IMR-90 (cell line): ENCODE data around the gene TK1. TPM values are rescaled to one million over a fixed set of nuclear protein-coding genes. Genes with fewer than 3 reads are reported as not detected.

Experiments
- ATAC-seq: fragments of 200-7000 bp; cut with Tn5 transposase; 2 replicates; pipeline ENCODE4 v1.9.1; 2020; ENCODE audit warnings: low read depth, mild to moderate bottlenecking, moderate library complexity
- BruUV-seq: library from RNA; stranded (reverse); fragments of 400-500 nt; replicated peaks from 2 replicates; lab custom pipeline; 2021; lab: Mats Ljungman, UMichigan
- CTCF ChIA-PET: fragments of 300-600 bp; formaldehyde crosslinking; extraction: SDS; loops from one replicate; lab custom pipeline; 2021; ENCODE audit warnings: antibody characterized with exemption; lab: Yijun Ruan, JAX
- POLR2A ChIA-PET: fragments of 300-600 bp; sonication (Branson Sonifier 250); formaldehyde crosslinking; loops from one replicate; lab custom pipeline; 2022; ENCODE audit warnings: antibody characterized with exemption; ENCODE audit not compliant: unreplicated experiment; lab: Charles Lee
- DNase-seq: peaks from one replicate; pipeline ENCODE4 v3.0.0; 2013
- H2AFZ ChIP-seq: replicated peaks from 2 replicates; pipeline ENCODE3; 2013; ENCODE audit warnings: low read length, mild to moderate bottlenecking; ENCODE audit not compliant: poor library complexity
- H2AK5ac ChIP-seq: 2 replicates; pipeline ENCODE4 v1.6.1; 2013; ENCODE audit warnings: low read depth, low read length, inconsistent platforms
- H2AK9ac ChIP-seq: replicated peaks from 2 replicates; pipeline ENCODE3; 2013; ENCODE audit warnings: mild to moderate bottlenecking, low read depth, low read length, moderate library complexity; ENCODE audit not compliant: poor library complexity
- H2BK120ac ChIP-seq: 2 replicates; pipeline ENCODE4 v1.6.1; 2013; ENCODE audit warnings: low read depth, low read length, inconsistent platforms
- H2BK15ac ChIP-seq: 3 replicates; pipeline ENCODE4 v1.6.1; 2013; ENCODE audit warnings: low read depth, low read length, inconsistent platforms
- H2BK20ac ChIP-seq: 2 replicates; pipeline ENCODE4 v1.6.1; 2013; ENCODE audit warnings: low read depth, mild to moderate bottlenecking, inconsistent platforms, low read length, moderate library complexity
- H2BK5ac ChIP-seq: 2 replicates; pipeline ENCODE4 v1.6.1; 2013; ENCODE audit warnings: mild to moderate bottlenecking, low read depth, low read length, inconsistent platforms; ENCODE audit not compliant: poor library complexity, severe bottlenecking
- H3K14ac ChIP-seq: replicated peaks from 2 replicates; pipeline ENCODE4 v1.6.1; 2013; ENCODE audit warnings: low read depth, low read length, inconsistent platforms
- H3K18ac ChIP-seq: 2 replicates; pipeline ENCODE4 v1.6.1; 2013; ENCODE audit warnings: low read depth, low read length, control low read depth
- H3K23ac ChIP-seq: 2 replicates; pipeline ENCODE4 v1.6.1; 2013; ENCODE audit warnings: low read depth, low read length, inconsistent platforms
- H3K27ac ChIP-seq: 2 replicates; pipeline ENCODE4 v1.5.1; 2013; ENCODE audit warnings: mild to moderate bottlenecking, control low read depth, low read length; ENCODE audit not compliant: insufficient read depth
- H3K27me3 ChIP-seq: 2 replicates; pipeline ENCODE4 v1.6.1; 2013; ENCODE audit warnings: low read length; ENCODE audit not compliant: control insufficient read depth, insufficient read depth
- H3K36me3 ChIP-seq: 2 replicates; pipeline ENCODE4 v1.6.1; 2013; ENCODE audit warnings: low read length, mixed read lengths; ENCODE audit not compliant: control insufficient read depth, insufficient read depth
- H3K4ac ChIP-seq: 2 replicates; pipeline ENCODE4 v1.6.1; 2013; ENCODE audit warnings: low read depth, low read length, inconsistent platforms
- H3K4me1 ChIP-seq: 2 replicates; pipeline ENCODE4 v1.6.1; 2013; ENCODE audit warnings: low read length, mixed read lengths; ENCODE audit not compliant: control insufficient read depth, insufficient read depth
- H3K4me2 ChIP-seq: 2 replicates; pipeline ENCODE4 v1.6.1; 2013; ENCODE audit warnings: low read depth, mild to moderate bottlenecking, control low read depth, low read length, moderate library complexity
- H3K4me3 ChIP-seq: 2 replicates; pipeline ENCODE4 v1.5.1; 2013; ENCODE audit warnings: low read depth, mild to moderate bottlenecking, control low read depth, low read length, moderate library complexity; ENCODE audit not compliant: insufficient read depth
- H3K56ac ChIP-seq: 2 replicates; pipeline ENCODE4 v1.6.1; 2013; ENCODE audit warnings: low read length, inconsistent platforms; ENCODE audit not compliant: insufficient read depth; ENCODE audit errors: extremely low read depth
- H3K79me1 ChIP-seq, 2 experiments: 2 replicates each; pipeline ENCODE4 v1.6.1; 2013; ENCODE audit warnings: low read length in 2 of 2, inconsistent platforms in 1 of 2, low read depth in 1 of 2
- H3K9ac ChIP-seq: 2 replicates; pipeline ENCODE4 v1.6.1; 2013; ENCODE audit warnings: low read depth, low read length, control low read depth
- H3K9me1 ChIP-seq: 2 replicates; pipeline ENCODE4 v1.6.1; 2013; ENCODE audit warnings: low read length, inconsistent platforms; ENCODE audit not compliant: insufficient read depth
- H3K9me3 ChIP-seq: 2 replicates; pipeline ENCODE4 v1.6.1; 2013; ENCODE audit warnings: low read length; ENCODE audit not compliant: control insufficient read depth, insufficient read depth
- H4K20me1 ChIP-seq: 2 replicates; pipeline ENCODE4 v1.6.1; 2013; ENCODE audit warnings: low read length, inconsistent platforms; ENCODE audit not compliant: insufficient read depth
- H4K5ac ChIP-seq: 2 replicates; pipeline ENCODE4 v1.6.1; 2013; ENCODE audit warnings: mild to moderate bottlenecking, low read depth, low read length, control low read depth
- H4K8ac ChIP-seq, 2 experiments: 2 replicates each; pipeline ENCODE4 v1.6.1; 2013; ENCODE audit warnings: low read depth in 2 of 2, low read length in 2 of 2, control low read depth in 1 of 2, inconsistent platforms in 1 of 2
- H4K91ac ChIP-seq: 2 replicates; pipeline ENCODE4 v1.6.1; 2013; ENCODE audit warnings: low read depth, low read length, inconsistent platforms; ENCODE audit not compliant: insufficient read depth
- BHLHE40 ChIP-seq: fragments of 150-350 bp; IDR thresholded peaks from 2 replicates; pipeline ENCODE4 v1.6.1; 2016; ENCODE audit warnings: mild to moderate bottlenecking, low read depth, low read length
- CEBPB ChIP-seq: IDR thresholded peaks from 2 replicates; pipeline ENCODE4 v1.6.1; 2012; ENCODE audit warnings: low read depth, low read length, improper control_type of control experiment
- CHD1 ChIP-seq: IDR thresholded peaks from 2 replicates; pipeline ENCODE4 v1.6.1; 2012; ENCODE audit warnings: low read depth, low read length, improper control_type of control experiment
- CTCF ChIP-seq: conservative IDR thresholded peaks from 2 replicates; pipeline ENCODE4 v1.5.1; 2012; ENCODE audit warnings: mild to moderate bottlenecking, low read depth, low read length, improper control_type of control experiment
- ELK1 ChIP-seq: fragments of 150-350 bp; IDR thresholded peaks from 2 replicates; pipeline ENCODE4 v1.6.1; 2016; ENCODE audit warnings: low read depth, mild to moderate bottlenecking, low read length, moderate library complexity, borderline replicate concordance
- FOS ChIP-seq: fragments of 150-350 bp; IDR thresholded peaks from 2 replicates; pipeline ENCODE4 v1.6.1; 2016; ENCODE audit warnings: low read depth, low read length
- MAFK ChIP-seq: IDR thresholded peaks from 2 replicates; pipeline ENCODE4 v1.6.1; 2012; ENCODE audit warnings: low read depth, low read length, improper control_type of control experiment
- MAZ ChIP-seq: IDR thresholded peaks from 2 replicates; pipeline ENCODE4 v1.6.1; 2012; ENCODE audit warnings: low read depth, mild to moderate bottlenecking, low read length, improper control_type of control experiment, moderate library complexity, borderline replicate concordance
- MXI1 ChIP-seq: IDR thresholded peaks from 2 replicates; pipeline ENCODE4 v1.6.1; 2012; ENCODE audit warnings: low read depth, mild to moderate bottlenecking, low read length, moderate library complexity, borderline replicate concordance
- NFE2L2 ChIP-seq: fragments of 150-350 bp; IDR thresholded peaks from 2 replicates; pipeline ENCODE4 v1.6.1; 2016; ENCODE audit warnings: low read depth, mild to moderate bottlenecking, low read length
- POLR2A ChIP-seq: IDR thresholded peaks from 2 replicates; pipeline ENCODE4 v1.6.1; 2012; ENCODE audit warnings: mild to moderate bottlenecking, low read depth, low read length
- RAD21 ChIP-seq: IDR thresholded peaks from 2 replicates; pipeline ENCODE4 v1.6.1; 2012; ENCODE audit warnings: low read length, improper control_type of control experiment
- RCOR1 ChIP-seq: IDR thresholded peaks from 2 replicates; pipeline ENCODE4 v1.6.1; 2012; ENCODE audit warnings: mild to moderate bottlenecking, low read length, improper control_type of control experiment; ENCODE audit not compliant: insufficient replicate concordance
- RFX5 ChIP-seq: IDR thresholded peaks from 2 replicates; pipeline ENCODE4 v1.8.0; 2012; ENCODE audit warnings: low read depth, mild to moderate bottlenecking, low read length, moderate library complexity
- SMC3 ChIP-seq: fragments of 150-350 bp; IDR thresholded peaks from 2 replicates; pipeline ENCODE4 v1.6.1; 2016; ENCODE audit warnings: low read depth, mild to moderate bottlenecking, antibody characterized with exemption, low read length, moderate library complexity
- WGBS, 2 experiments: methylation state at CpG; one replicate each; pipeline versions ENCODE4 v1.1.5 to v1.1.7; 2013; ENCODE audit warnings: missing lambda C conversion rate in 2 of 2; ENCODE audit not compliant: insufficient read length in 1 of 2; ENCODE audit errors: extremely low coverage in 2 of 2; 5-methylcytosine and 5-hydroxymethylcytosine counted together
- dilution Hi-C: fragments of 300-500 bp; cut with HindIII; formaldehyde crosslinking; loops from one replicate; pipeline ENCODE4 v1.14.3; 2018; ENCODE audit warnings: low sequenced_read_pairs; ENCODE audit not compliant: unreplicated experiment
- in situ Hi-C: fragments of 300-500 bp; cut with MboI; formaldehyde crosslinking; loops from 3 replicates; pipeline ENCODE4 v1.14.3; 2019; ENCODE audit warnings: low sequenced_read_pairs, inconsistent platforms, mixed read lengths
- intact Hi-C: fragments of 100-400 bp; cut with micrococcal nuclease; formaldehyde crosslinking; loops from 2 replicates; pipeline ENCODE4 v1.10.0; 2022
- polyA plus RNA-seq, 3 experiments: library from polyadenylated mRNA; depleted of rRNA; stranded (reverse); fragments of >200 nt; gene quantifications; 2 replicates each; pipeline ENCODE4 v1.2.3, GENCODE V29; 2012; ENCODE audit warnings: low replicate concordance in 1 of 3
- total RNA-seq: library from RNA; depleted of rRNA; stranded (reverse); fragments of >200 nt; gene quantifications from 2 replicates; pipeline ENCODE4 v1.2.3, GENCODE V29; 2012

Gene TK1
- total and polyA plus RNA-seq, 2 of the 4 experiments (the other 2 are of a cell fraction) = 150 to 219 TPM

- H3K27ac ChIP-seq = no peak overlapping the region
- H4K91ac ChIP-seq = no peak overlapping the region
- ATAC-seq (no peak), DNase-seq (no peak)
- no peak overlapping the region for H3K23ac ChIP-seq
- intact Hi-C loops = no loop called here
- H3K4ac ChIP-seq = no peak overlapping the region
- ChIA-PET CTCF (no interaction called here), POLR2A (no interaction called here)
- no peaks in the 10 kb centered on the region for H3K9me3 ChIP-seq
- H2BK5ac ChIP-seq = no peak overlapping the region
- peaks cover 6% of the 10 kb centered on the region; the same call in 1 of the 2 replicates for H4K20me1 ChIP-seq
- H3K14ac ChIP-seq = no peak overlapping the region
- H3K4me3 ChIP-seq = no peak overlapping the region
- in situ Hi-C loops = no loop called here
- H2BK20ac ChIP-seq = no peak overlapping the region
- no peak overlapping the region for H2BK120ac ChIP-seq
- 93% methylated on average over 5 of the region's 31 CpGs; no CpG with 5 or more reads in 1 of the 2 experiments for WGBS, 2 experiments
- no peaks in the 10 kb centered on the region for H3K27me3 ChIP-seq
- no peak overlapping the region for H4K5ac ChIP-seq
- H2AK9ac ChIP-seq = no peak overlapping the region
- dilution Hi-C loops = no loop called here
- H2BK15ac ChIP-seq = no peak overlapping the region
- no peaks in the 10 kb centered on the region for H3K36me3 ChIP-seq
- H3K18ac ChIP-seq = no peak overlapping the region
- H2AFZ ChIP-seq = no peak overlapping the region
- H2AK5ac ChIP-seq = no peak overlapping the region
- BruUV-seq = no TSS peak
- no peak overlapping the region for H3K9ac ChIP-seq
- no peak overlapping the region for H3K4me2 ChIP-seq
- H3K9me1 ChIP-seq = peaks cover 8% of the 10 kb centered on the region; the same call in 1 of the 2 replicates
- H4K8ac ChIP-seq = no peak overlapping the region
- H3K4me1 ChIP-seq = peaks cover 13% of the 10 kb centered on the region
- H3K56ac ChIP-seq = no peak overlapping the region
- peaks cover 0 to 24% of the 10 kb centered on the region in 2 experiments; a peak in 2 of 4 replicates for H3K79me1 ChIP-seq
- no peak for TF ChIP-seq RAD21
- TF ChIP-seq MXI1 = no peak
- no peak for TF ChIP-seq CTCF
- TF ChIP-seq BHLHE40 = no peak
- no peak for TF ChIP-seq CEBPB
- no peak for TF ChIP-seq RFX5
- TF ChIP-seq MAFK = no peak
- TF ChIP-seq RCOR1 = no peak
- no peak for TF ChIP-seq NFE2L2
- no peak for TF ChIP-seq CHD1
- no peak for TF ChIP-seq MAZ
- TF ChIP-seq POLR2A = no peak
- TF ChIP-seq SMC3 = no peak
- TF ChIP-seq FOS = no peak
- no peak for TF ChIP-seq ELK1
Measured at GRCh38 chr17:78170692-78171590, 15.9 kb downstream of the TK1 start.
